OCI-LY1 (cell line): ENCODE results near the gene ZFHX3.

Experiments
- H2AFZ ChIP-seq: fragments of 200-600 bp; sonication (generic), shearing (Covaris generic); 2 replicates; pipeline ENCODE4 v1.6.0; 2014; ENCODE audit warnings: antibody characterized with exemption, mild to moderate bottlenecking, low read length
- H3F3A ChIP-seq: fragments of 200-600 bp; sonication (generic), shearing (Covaris generic); 2 replicates; pipeline ENCODE4 v1.6.0; 2014; ENCODE audit warnings: mild to moderate bottlenecking, antibody characterized with exemption, low read length, moderate library complexity; ENCODE audit not compliant: insufficient read depth
- H3K27ac ChIP-seq: fragments of 200-600 bp; sonication (generic); 2 replicates; pipeline ENCODE4 v1.5.1; 2014; ENCODE audit warnings: low read length, mixed run types, mild to moderate bottlenecking, low read depth; ENCODE audit not compliant: poor library complexity, severe bottlenecking
- H3K27me3 ChIP-seq: fragments of 200-600 bp; sonication (generic); 2 replicates; pipeline ENCODE4 v1.6.0; 2014; ENCODE audit warnings: antibody characterized with exemption, mild to moderate bottlenecking, low read length, moderate library complexity; ENCODE audit not compliant: insufficient read depth
- H3K36me3 ChIP-seq: fragments of 200-600 bp; sonication (generic); 2 replicates; pipeline ENCODE4 v1.6.1; 2014; ENCODE audit warnings: mild to moderate bottlenecking, antibody characterized with exemption, low read length, moderate library complexity, mixed read lengths; ENCODE audit not compliant: insufficient read depth
- H3K4me1 ChIP-seq: fragments of 200-600 bp; sonication (generic); 2 replicates; pipeline ENCODE4 v1.5.1; 2014; ENCODE audit warnings: mild to moderate bottlenecking, low read length, moderate library complexity; ENCODE audit not compliant: insufficient read depth, severe bottlenecking
- H3K4me2 ChIP-seq: fragments of 200-600 bp; sonication (generic), shearing (Covaris generic); 2 replicates; pipeline ENCODE4 v1.6.1; 2014; ENCODE audit warnings: low read length
- H3K4me3 ChIP-seq: fragments of 200-600 bp; sonication (generic); 2 replicates; pipeline ENCODE4 v1.5.1; 2014; ENCODE audit warnings: low read length, low read depth, mild to moderate bottlenecking, mixed read lengths; ENCODE audit not compliant: poor library complexity, severe bottlenecking
- H3K79me2 ChIP-seq: fragments of 200-600 bp; shearing (Covaris generic); 2 replicates; pipeline ENCODE4 v1.6.1; 2016; ENCODE audit warnings: mixed run types, low read length, mixed read lengths; ENCODE audit not compliant: insufficient read depth
- H3K9ac ChIP-seq: fragments of 200-600 bp; sonication (generic), shearing (Covaris generic); 2 replicates; pipeline ENCODE4 v1.6.1; 2014; ENCODE audit warnings: mild to moderate bottlenecking, low read length, mixed read lengths
- H3K9me2 ChIP-seq: fragments of 200-600 bp; sonication (generic), shearing (Covaris generic); 2 replicates; pipeline ENCODE4 v1.6.1; 2014; ENCODE audit warnings: low read depth, mild to moderate bottlenecking, low read length, mixed read lengths
- H3K9me3 ChIP-seq: fragments of 200-600 bp; shearing (Covaris generic); 2 replicates; pipeline ENCODE4 v1.6.1; 2014; ENCODE audit warnings: low read length, mixed read lengths
- H4K20me1 ChIP-seq: fragments of 200-600 bp; sonication (generic), shearing (Covaris generic); 2 replicates; pipeline ENCODE4 v1.6.0; 2016; ENCODE audit warnings: mild to moderate bottlenecking, low read length; ENCODE audit not compliant: insufficient read depth
- CTCF ChIP-seq: fragments of 200-600 bp; sonication (generic), shearing (Covaris generic); IDR thresholded peaks from 2 replicates; pipeline ENCODE4 v1.5.1; 2017; ENCODE audit warnings: mild to moderate bottlenecking, antibody characterized with exemption, low read length, moderate library complexity, mixed read lengths
- EZH2 ChIP-seq: fragments of 200-600 bp; sonication (generic), shearing (Covaris generic); IDR thresholded peaks from 2 replicates; pipeline ENCODE4 v1.8.0; 2017; ENCODE audit warnings: borderline replicate concordance, mixed run types, mild to moderate bottlenecking, antibody characterized with exemption, low read length, moderate library complexity, mixed read lengths

ZFHX3 gene

GRCh38 chr16:73064994-73065545, 17.1 kb upstream of the ZFHX3 start:
- H3K27me3 ChIP-seq: no peaks in the 10 kb centered on the region
- H3K27ac ChIP-seq: no peak overlapping the region
- no peaks in the 10 kb centered on the region for H3F3A ChIP-seq
- H3K9me2 ChIP-seq: no peaks in the 10 kb centered on the region
- H4K20me1 ChIP-seq: no peaks in the 10 kb centered on the region
- H3K9ac ChIP-seq: no peak overlapping the region
- H3K36me3 ChIP-seq: no peaks in the 10 kb centered on the region
- H3K4me3 ChIP-seq: no peak overlapping the region
- H3K4me1 ChIP-seq: no peaks in the 10 kb centered on the region
- H3K4me2 ChIP-seq: no peak overlapping the region
- no peak for TF ChIP-seq EZH2
- no peak for TF ChIP-seq CTCF
- H3K79me2 ChIP-seq: no peaks in the 10 kb centered on the region
- H2AFZ ChIP-seq: no peak overlapping the region
- no peaks in the 10 kb centered on the region for H3K9me3 ChIP-seq

GRCh38 chr16:73064212-73064993, 16.5 kb upstream of the ZFHX3 start:
- H3K36me3 ChIP-seq: no peaks in the 10 kb centered on the region
- no peaks in the 10 kb centered on the region for H3K9me2 ChIP-seq
- H3K4me3 ChIP-seq: no peak overlapping the region
- no peaks in the 10 kb centered on the region for H3K4me1 ChIP-seq
- H3K9me3 ChIP-seq: no peaks in the 10 kb centered on the region
- no peak overlapping the region for H3K27ac ChIP-seq
- TF ChIP-seq EZH2 (no peak), CTCF (no peak)
- H3K27me3 ChIP-seq: no peaks in the 10 kb centered on the region
- no peaks in the 10 kb centered on the region for H4K20me1 ChIP-seq
- H3K79me2 ChIP-seq: no peaks in the 10 kb centered on the region
- no peak overlapping the region for H3K9ac ChIP-seq
- no peaks in the 10 kb centered on the region for H3F3A ChIP-seq
- H3K4me2 ChIP-seq: no peak overlapping the region
- H2AFZ ChIP-seq: no peak overlapping the region

- no peaks in the 10 kb centered on the region for H3K36me3 ChIP-seq
- no peak overlapping the region for H3K4me3 ChIP-seq
- H3K27ac ChIP-seq: no peak overlapping the region
- H3K9me3 ChIP-seq: no peaks in the 10 kb centered on the region
- TF ChIP-seq EZH2: no peak
- TF ChIP-seq CTCF: no peak
- H3K4me2 ChIP-seq: no peak overlapping the region
- H2AFZ ChIP-seq: no peak overlapping the region
- H3K27me3 ChIP-seq: no peaks in the 10 kb centered on the region
- no peak overlapping the region for H3K9ac ChIP-seq
- no peaks in the 10 kb centered on the region for H3F3A ChIP-seq
- H3K79me2 ChIP-seq: no peaks in the 10 kb centered on the region
- H4K20me1 ChIP-seq: no peaks in the 10 kb centered on the region
- H3K9me2 ChIP-seq: no peaks in the 10 kb centered on the region
- no peaks in the 10 kb centered on the region for H3K4me1 ChIP-seq
Measured at GRCh38 chr16:73063854-73064211, 15.9 kb upstream of the ZFHX3 start.
